HG03103 (cell line): ENCODE data around the gene CNTNAP2.

ENCODE experiments used
- ATAC-seq: cut with Tn5 transposase; IDR thresholded peaks from one replicate; pipeline ENCODE4 v1.9.1; 2021; ENCODE audit warnings: low read depth; ENCODE audit not compliant: unreplicated experiment

The CNTNAP2 gene

GRCh38 chr7:146412781-146413180 is 296.2 kb downstream of the CNTNAP2 start:
- no peak for ATAC-seq

- no peak for ATAC-seq
Observed at GRCh38 chr7:146414373-146414772, 297.8 kb downstream of the CNTNAP2 start.

GRCh38 chr7:146414937-146415336 is 298.3 kb downstream of the CNTNAP2 start:
- no peak for ATAC-seq

- ATAC-seq = no peak
Observed at GRCh38 chr7:146417176-146417575, 300.6 kb downstream of the CNTNAP2 start.

- no peak for ATAC-seq
Observed at GRCh38 chr7:146423446-146423845, 306.8 kb downstream of the CNTNAP2 start.

- ATAC-seq = no peak
Observed at GRCh38 chr7:146424084-146424483, 307.5 kb downstream of the CNTNAP2 start.

- no peak for ATAC-seq
Observed at GRCh38 chr7:146433501-146433900, 316.9 kb downstream of the CNTNAP2 start.

- no peak for ATAC-seq
Observed at GRCh38 chr7:146443102-146443501, 326.5 kb downstream of the CNTNAP2 start.

- no peak for ATAC-seq
Observed at GRCh38 chr7:146449625-146450024, 333.0 kb downstream of the CNTNAP2 start.

- ATAC-seq = no peak
Observed at GRCh38 chr7:146455091-146455655, 338.6 kb downstream of the CNTNAP2 start.

- ATAC-seq = no peak
Observed at GRCh38 chr7:146479040-146479439, 362.4 kb downstream of the CNTNAP2 start.

GRCh38 chr7:146486519-146486918 is 369.9 kb downstream of the CNTNAP2 start:
- no peak for ATAC-seq

- no peak for ATAC-seq
Observed at GRCh38 chr7:146492017-146492416, 375.4 kb downstream of the CNTNAP2 start.

- ATAC-seq = no peak
Observed at GRCh38 chr7:146494952-146495596, 378.5 kb downstream of the CNTNAP2 start.

- ATAC-seq = no peak
Observed at GRCh38 chr7:146496657-146497056, 380.1 kb downstream of the CNTNAP2 start.

GRCh38 chr7:146499970-146500369 is 383.4 kb downstream of the CNTNAP2 start:
- ATAC-seq = no peak

GRCh38 chr7:146503844-146504243 is 387.2 kb downstream of the CNTNAP2 start:
- ATAC-seq = no peak

- ATAC-seq = no peak
Observed at GRCh38 chr7:146510088-146510680, 393.6 kb downstream of the CNTNAP2 start.

GRCh38 chr7:146514304-146514703 is 397.7 kb downstream of the CNTNAP2 start:
- ATAC-seq = no peak

- ATAC-seq = no peak
Observed at GRCh38 chr7:146528581-146528980, 412.0 kb downstream of the CNTNAP2 start.

GRCh38 chr7:146539836-146540235 is 423.2 kb downstream of the CNTNAP2 start:
- no peak for ATAC-seq

- ATAC-seq = no peak
Observed at GRCh38 chr7:146542101-146542500, 425.5 kb downstream of the CNTNAP2 start.
